HG03060 (cell line): ENCODE data around the gene COL23A1.

Experiments
- ATAC-seq: cut with Tn5 transposase; IDR thresholded peaks from one replicate; pipeline ENCODE4 v1.9.1; 2021; ENCODE audit warnings: low read depth, moderate number of reproducible peaks; ENCODE audit not compliant: unreplicated experiment

The COL23A1 gene

DNA sequence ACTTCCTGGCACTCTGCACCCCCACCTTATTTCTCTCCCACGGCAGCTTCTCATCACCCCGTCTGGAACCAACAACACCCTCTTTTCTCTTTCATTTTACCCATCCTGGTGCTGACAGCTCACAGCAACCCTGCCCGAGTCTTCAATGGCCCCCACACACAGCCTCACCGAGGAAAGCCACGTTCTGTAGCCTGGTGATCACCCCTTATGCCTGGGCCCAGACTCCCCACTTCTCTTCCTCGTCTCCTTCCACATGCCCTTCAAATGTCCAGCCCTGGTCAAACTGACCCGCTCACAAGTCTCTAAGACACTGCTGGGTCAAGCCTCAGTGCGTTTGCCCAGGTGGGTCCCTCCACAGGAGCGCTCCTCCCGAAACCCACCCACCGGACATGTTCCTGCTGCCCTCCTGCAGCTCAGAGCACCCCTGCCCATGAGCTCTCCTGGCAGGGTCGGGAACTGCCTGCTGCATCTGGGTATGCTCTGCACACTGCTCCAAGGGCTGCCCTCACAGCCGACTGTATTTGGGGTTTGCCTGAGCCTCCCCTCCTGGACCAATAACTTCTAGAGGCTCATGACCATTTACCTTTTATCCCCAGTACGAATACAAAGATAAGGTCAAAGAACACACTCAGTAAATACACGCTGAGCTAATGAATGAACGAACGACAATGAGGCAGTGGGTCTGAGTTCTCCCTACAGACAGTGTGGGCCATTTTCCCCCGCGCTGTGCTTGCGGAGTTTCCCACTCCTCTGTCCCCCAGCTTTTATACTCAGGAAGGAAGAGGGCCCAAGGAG lies 202.9 kb downstream of the COL23A1 start:
- ATAC-seq: no peak

DNA sequence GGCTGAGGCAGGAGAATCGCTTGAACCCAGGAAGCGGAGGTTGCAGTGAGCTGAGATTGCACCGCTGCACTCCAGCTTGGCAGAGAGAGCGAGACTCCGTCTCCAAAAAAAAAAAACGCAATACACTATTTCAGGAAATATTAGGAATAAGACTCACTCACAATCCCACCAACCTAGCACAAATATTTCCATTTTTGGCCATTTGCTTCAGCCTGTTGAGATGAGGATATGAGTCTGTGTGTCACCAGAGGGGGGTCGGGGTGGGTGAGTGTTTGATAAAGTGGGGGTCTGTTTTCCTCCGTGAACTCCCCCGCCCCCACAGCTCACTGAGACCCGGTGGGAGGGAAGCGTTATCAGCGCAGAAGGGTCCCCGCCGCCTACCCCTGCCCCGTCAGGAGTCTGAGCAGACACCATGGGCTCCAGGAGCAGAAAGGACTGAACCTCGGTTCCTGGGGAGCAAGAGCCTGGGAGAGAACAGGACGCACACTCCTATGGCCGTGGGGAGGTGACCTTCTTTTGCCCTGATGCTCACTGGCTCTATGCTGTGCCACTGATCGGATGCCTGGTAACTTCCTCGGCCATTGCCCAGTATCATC lies 203.8 kb downstream of the COL23A1 start:
- no peak for ATAC-seq

DNA sequence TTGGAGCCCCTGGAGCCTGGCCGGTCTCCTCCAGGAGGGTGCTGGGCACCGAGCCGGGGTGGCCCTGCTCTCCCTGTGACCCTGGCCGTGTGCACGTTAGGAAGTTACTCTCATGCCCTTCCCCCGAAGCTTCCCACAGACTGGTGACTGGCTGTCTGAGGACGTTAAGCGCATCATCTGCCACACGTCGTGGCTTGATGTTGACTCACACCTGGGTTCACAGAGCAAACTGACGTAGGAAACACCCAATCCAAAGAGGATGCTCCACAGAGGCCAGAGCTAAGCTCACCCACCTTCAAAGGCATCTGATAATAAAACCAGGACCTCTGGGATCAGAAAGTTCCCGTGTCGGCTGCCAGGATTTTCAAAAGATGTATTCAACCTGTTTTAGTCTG lies 204.7 kb downstream of the COL23A1 start:
- ATAC-seq: no peak

DNA sequence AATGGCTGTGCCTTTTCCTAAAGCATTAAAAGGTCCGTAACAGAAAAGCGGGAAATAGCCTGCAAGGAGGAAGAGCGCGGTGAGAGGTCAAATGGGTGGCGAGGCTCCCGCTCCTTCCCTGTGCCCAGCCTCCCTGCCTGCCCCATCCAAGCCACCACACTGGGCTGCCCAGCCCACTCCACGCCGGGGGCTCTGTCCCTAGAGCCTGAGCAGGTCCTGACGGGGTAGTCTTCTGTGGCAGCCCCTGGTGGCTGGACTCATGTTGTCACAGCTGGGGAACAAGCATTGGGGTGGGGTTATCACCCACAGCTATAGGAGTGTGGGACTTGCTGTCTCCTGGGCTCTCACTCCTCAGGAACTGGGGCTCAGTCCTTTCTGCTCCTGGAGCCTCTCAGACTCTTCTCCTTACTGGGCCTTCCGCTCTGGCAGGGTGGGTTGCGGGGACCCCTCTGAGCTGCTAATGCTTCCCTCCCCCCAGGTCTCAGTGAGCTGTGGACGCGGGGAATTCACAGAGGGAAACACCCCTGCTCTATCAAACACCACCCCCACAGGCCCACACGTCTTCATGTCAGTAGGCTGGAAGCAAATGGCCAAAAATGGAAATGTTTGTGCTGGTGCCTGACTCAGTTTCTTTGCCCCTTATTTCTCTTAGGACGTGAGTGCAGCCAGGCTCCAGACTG lies 205.2 kb downstream of the COL23A1 start:
- no peak for ATAC-seq

DNA sequence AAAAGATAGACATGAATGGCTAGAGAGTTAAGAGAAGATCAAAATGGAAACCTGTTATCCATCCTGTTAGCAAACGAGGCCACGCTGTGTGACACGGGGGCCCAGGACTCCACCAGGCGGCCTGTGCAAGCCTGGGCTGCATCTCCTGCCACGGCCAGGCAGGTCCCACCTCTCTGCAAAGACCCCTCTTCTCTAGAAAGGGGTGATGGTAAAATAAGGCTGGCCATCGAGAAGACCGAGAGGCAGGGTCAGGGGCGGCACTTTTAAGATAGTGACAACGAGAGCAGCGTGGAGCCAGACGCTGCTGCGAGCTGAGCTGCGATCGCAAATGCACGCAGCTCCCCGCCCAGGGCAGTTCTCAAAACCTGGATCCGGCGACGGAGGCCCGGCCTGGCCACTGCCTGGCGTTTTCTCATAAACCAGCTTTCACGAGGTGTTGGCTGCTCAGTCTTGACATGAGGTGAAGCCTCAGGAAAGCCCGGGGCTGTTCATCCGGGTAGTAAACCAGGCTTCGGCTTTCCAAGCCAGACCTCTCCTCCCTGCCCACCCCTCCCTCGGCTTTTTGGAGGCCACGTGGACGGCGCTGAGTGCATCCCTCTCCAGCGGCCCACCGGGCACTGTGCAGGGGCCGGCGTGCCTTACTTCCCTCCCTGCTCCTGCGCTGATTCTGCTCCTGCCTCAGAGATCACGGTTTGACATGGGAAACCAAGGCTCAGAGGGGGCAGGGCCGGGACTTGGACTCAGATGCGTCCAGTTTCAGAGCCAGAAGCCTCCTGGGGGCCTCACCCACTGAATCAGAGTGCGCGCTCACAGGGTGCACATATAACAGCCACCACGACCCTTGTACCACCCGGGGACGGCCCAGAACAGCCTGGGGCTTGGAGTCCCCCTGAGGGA lies 206.0 kb downstream of the COL23A1 start:
- no peak for ATAC-seq

DNA sequence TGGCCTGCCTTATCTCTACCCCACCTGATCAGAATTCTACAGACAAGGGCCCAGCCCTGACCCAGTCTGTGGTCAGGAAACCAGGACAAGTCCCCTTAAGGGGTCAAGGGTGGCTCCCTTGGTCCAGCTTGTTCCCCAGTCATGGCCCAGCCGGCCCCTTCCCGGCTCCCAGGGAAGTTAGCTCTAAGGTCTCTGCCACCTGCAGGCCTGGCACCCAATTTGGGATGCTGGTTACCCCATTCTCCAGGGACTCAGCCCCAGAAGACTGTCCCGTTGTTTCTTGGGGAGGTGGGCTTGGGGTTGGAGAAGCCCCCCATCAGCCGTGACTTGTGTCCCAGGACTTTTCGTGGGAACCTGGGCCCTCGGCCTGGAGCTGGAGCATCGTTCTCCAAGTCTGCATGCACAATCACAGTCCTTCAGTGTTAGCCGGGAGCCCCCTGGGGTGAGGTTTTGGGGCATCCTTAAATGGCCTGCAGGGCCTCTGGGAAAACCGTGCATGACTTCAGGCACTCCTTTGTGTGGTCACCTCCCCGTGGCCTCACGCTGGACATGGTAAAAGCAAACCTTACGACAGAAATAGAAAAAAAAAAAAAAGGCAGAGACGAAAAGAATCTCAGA lies 206.8 kb downstream of the COL23A1 start:
- no peak for ATAC-seq

DNA sequence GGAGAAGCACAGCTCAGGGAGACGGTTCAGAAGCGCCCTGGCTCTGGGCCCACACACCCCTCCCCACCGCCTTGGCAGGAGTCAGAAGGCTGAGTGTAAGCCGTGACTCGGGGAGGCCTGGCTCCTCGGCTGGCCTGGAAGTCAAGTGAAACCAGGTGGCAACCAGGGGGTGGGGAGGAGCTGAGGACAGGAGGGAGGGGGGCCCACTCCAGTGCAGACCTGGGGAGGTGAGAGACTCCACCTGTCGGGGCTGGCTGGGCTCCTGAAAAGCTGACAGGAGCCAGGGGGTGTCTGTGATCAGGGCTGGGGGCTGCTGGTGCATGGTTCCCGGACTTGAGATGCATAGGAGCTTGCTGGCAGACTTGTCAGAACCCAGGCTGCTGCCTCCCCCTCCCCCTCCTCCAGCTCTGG lies 207.4 kb downstream of the COL23A1 start:
- no peak for ATAC-seq

DNA sequence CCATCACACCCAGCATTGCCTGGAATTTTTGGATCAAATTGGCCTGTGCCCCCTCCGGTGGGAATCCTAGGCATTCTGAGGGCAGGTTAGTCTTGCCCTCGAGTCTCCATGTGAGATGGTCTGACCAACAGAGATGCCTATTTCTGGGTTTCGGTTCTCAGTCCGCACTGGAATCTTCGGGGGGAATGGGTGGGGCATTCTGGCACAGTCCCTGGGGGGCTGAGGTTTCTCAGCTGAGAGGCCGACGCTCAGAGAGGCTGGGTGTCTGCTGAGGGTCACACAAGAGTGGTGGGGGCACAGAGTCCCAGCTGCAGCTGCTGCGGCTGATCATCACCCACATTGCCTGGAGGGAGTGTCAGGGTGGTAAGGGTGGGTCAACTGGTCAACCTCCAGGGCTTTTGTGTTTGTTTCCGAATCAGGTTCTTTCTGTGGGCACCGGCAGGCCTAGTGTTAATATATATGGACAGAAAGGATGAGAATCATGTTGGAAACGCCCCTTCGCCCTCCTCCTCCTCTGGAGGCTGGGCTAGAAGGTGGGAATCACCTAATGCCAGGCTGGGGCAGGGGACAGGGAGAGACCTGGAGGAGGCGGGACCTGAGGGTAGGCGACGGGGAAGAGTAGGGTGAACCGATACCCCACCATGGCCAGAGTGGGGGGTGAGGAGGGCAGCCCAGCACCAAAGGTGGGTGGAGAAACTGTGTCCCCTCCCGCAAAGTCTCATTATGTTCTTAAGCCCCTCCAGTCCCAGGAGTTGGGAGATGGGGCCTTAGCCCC lies 208.1 kb downstream of the COL23A1 start:
- no peak for ATAC-seq

DNA sequence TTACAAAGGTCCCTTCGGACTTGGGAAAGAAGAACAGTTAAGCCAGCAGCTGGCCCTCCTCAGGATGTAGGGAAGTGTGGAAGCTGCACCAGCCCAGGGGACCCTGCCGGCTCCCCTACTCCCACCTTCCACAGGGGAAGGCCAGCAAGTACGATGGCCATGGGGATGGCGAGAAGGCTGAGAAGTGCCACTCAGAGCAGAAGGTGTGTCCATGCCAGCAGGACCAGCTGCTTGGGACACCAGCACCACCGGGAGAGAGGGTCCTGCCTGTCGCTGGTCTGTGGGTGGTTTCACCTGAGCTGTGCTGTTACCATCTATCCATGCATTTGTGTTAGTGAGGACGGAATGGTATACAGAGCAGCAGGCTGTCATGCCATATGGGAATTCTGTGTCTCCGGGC lies 209.0 kb downstream of the COL23A1 start:
- no peak for ATAC-seq

DNA sequence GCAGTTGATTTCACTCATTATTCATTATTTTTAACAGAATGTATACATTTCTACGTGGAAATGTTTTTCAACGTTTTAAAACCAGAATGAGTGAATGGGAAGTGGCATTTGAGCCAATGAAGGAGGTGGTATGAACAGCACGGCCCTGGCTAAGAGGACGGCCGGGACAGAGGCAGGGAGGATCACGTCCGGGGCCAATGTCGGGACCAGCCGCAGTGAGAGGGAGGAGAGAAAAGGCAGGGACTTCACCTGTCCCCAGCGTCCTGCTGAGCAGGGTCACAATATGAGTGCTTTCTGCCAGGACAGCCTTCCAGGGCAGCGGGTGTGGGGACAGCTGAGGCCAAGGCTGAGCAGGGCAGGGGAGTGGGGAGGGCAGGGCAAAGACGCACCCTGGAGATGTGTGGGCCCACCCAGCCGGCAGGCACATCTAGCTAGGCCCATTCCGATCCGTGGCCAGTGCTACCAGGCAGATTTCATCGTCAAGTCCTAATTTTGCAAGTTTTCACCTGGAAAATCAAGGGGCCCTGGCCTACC lies 209.6 kb downstream of the COL23A1 start:
- no peak for ATAC-seq

DNA sequence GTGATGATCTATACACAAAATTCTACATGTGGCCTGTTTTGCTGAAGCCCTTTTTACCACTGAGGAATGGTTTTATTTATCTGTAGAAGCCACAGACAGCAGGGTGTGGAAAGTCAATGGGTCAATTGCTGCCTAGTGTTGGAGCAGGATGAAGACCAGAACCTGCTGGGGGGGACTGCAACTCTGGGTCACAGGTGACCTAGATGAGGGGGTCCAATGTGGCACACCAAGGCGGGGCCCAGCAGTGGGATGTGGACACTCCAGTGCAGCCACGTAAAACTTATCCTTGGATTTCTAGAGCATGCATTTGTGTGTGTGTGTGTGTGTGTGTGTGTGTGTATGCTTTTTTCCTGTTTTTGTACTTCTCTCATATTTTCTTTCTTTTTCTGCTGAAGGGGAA lies 210.1 kb downstream of the COL23A1 start:
- no peak for ATAC-seq

DNA sequence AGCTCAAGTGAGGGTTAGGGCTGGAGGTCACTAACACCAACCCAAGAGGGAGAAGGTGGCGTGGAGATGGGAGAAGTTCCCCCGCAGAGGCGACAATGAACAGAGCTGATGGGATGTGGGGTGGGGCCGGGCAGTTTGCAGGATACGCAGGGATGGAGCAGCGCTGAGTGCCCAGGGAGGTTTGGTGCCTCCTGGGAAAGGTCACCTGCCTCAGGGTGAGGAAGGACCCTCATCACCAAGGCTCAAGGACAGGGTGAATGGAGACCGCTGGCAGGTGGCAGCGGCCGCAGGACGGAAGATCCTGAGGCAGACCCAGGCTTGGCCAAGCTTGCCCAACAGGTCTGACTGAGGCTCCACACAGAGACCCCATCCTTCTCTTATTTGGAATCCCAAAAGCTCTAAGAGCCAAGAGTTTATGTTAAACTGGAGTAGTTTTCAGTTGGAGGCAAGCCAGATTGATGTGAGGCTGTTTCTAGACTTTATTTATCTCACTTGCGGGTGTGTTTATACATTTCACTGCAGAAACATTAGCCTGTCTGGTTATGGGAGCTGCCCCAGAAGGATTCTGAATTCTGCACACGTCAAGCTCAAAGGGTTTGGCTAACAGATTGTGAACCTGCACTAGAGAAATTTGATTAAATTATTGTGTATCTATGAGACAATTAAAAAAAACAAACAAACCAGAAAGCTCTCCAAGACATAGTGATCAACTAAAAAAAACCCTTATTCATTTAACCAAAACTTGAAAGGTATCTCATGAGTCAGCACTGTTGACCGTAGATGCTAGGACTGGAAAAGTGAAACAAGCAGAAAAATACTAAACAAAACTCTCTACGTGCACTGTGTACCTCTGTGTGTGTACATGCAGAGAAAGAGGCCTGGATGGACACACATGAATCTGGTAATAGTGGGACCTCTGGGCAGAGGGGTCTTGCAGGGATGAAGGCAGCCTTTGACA lies 211.4 kb downstream of the COL23A1 start:
- no peak for ATAC-seq

DNA sequence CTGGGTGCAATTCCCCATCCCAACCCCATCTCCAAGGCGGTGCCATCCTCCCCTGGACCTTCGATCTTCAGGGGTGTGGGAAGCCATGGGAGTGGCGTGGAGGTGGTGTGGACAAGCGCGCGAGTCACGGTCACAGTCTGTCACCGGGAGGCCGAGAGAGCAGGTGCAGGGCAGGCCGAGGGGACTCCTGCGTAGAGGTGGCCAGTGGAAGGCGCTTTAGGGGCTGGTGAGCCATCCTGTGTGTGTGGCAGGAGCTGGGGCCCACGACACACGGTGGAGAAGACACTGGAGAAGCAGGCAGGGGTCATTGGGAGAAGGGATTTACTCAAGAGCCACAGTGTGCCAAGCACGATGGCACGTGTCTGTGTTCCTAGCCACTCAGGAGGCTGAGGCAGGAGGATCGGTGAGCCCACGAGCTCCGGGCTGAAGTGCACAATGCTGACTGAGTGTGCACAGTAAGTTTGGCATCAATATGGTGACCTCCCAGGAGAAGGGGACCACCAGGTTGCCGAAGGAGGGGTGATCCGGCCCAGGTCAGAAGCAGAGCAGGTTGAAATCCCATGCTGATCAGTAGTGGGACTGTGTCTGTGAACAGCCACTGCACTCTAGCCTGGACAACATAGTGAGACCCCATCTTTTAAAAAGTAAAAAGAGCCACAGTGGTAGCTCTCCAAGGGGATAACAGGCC lies 212.5 kb downstream of the COL23A1 start:
- no peak for ATAC-seq

DNA sequence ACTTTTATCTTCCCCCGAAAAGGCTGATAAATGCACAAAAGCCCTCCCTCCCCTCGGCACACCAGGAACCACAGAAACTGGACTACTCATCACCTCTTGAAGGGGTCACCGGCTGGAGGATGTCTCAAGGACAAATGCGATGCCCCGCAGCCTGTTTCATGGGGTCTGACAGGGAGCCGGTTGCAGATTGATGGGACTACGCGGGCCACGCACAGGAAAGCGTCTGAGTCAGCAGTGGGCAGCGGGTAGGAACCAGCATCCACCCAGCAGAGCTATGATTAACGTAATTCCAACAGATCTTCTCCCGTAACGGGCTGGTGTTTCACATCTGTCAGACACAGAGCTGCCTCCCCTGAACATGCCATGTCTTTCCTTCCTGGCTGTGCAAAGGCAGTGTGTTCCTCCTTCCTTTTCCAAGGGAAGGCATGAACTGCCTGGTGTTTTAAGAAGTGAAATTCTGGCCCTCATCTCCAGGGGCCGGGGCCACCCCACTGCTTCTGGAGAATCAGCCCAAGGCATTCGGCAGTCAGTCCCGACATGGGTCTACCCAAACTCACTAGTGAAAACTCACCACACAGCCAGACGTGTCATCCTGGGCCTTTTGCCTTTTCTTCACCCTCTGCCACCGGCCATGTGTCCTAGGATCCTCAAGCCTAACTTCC lies 213.1 kb downstream of the COL23A1 start:
- no peak for ATAC-seq

DNA sequence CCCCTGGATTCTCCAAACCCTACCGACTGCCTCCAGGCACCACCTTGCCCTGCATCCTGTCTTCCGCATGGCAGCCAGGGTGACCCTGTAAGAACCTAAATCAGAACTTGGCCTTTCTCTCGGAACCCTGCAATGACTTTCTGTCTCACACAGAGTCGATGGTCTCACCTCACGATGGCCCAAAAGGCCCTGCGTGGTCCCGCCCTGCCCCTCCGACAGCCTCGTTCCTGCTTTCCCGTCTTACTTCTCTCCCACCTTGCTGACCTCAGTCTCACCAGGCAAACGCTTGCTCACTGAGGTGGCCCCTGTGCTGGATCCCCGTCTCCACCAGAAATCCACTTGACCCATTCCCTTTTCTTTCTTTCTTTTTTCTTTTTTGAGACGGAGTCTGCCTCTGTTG lies 214.8 kb downstream of the COL23A1 start:
- no peak for ATAC-seq

DNA sequence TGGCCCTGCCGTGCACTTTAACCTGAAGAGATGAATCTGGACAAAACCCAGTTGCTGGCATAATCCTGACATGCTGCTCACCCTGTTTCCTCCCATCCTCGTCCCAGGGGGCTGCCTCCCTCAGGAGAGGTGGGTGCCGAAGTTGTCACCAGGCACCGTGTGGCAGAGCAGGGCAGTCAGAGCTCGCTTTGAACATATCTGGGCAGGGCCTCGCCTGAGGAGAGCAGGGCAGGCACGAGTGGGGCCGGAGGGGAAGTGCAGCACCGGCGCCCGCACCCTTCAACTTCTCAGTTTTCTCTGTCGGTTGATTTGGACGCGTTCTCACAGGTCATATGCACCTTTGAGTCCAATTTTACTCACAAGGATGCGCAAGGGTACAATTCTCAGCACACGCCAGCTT lies 216.5 kb downstream of the COL23A1 start:
- ATAC-seq: no peak

DNA sequence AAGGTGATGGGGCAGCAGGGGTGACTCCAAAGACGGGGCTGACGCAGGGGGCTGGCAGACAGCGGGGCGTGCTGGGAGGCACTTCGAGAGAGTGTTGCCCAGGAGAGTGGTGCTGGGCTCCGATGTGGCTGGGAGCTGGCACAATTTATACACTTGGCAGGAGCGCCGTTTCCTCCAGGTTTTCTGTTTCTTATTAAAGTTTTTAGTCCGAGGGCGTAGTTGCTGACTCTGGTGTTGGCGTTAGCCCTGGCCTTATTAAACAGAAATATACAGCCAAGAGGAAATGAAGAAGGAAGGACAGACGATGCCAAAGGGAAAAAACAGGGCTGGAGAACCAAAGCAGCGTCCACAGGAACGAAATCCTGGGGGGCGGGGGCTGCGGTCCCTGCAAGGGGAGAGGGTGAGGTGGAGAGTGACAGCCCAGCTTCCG lies 218.0 kb downstream of the COL23A1 start:
- ATAC-seq: no peak
